K562 (cell line): ENCODE results near the gene MBNL2. TPM values are rescaled to one million over a fixed set of nuclear protein-coding genes. Genes with fewer than 3 reads are reported as not detected.

Experiments
- ATAC-seq: fragments of 200-7000 bp; cut with Tn5 transposase; 3 replicates; pipeline ENCODE4 v1.9.1; 2020; ENCODE audit warnings: moderate library complexity
- BruUV-seq: library from RNA; stranded (reverse); fragments of 400-500 nt; replicated peaks from 2 replicates; lab custom pipeline; 2021; lab: Mats Ljungman, UMichigan
- CTCF ChIA-PET: fragments of 300-600 bp; formaldehyde crosslinking; extraction: SDS; loops from one replicate; lab custom pipeline; 2021; ENCODE audit warnings: low intra/inter-chr PET ratio; lab: Yijun Ruan, JAX
- POLR2A ChIA-PET: fragments of 300-600, 350-650 bp; sonication (Branson Sonifier 250); formaldehyde crosslinking; extraction: SDS; loops from one replicate; lab custom pipeline; 2021; ENCODE audit warnings: antibody characterized with exemption, inconsistent platforms; lab: Yijun Ruan, JAX
- DNase-seq, 4 experiments: peaks; one replicate each; pipeline versions ENCODE4 v3.0.0 to v3.0.0-alpha.2; 2011 to 2018; ENCODE audit warnings: low spot score in 3 of 4, mixed read lengths in 3 of 4; ENCODE audit errors: extremely low read depth in 1 of 4
- FAIRE-seq: peaks from 2 replicates; lab custom pipeline; 2011; peaks lifted over from hg19 to GRCh38; lab: Jason Lieb, UNC
- H2AFZ ChIP-seq: 2 replicates; pipeline ENCODE4 v1.6.0; 2011; ENCODE audit warnings: low read depth, low read length, control low read depth, inconsistent platforms
- H3K27ac ChIP-seq: fragments of 200-600 bp; 3 replicates; pipeline ENCODE4 v1.8.0; 2011; ENCODE audit warnings: low read depth, mild to moderate bottlenecking, control low read depth, inconsistent platforms, low read length, moderate library complexity, mixed read lengths; ENCODE audit errors: extremely low read depth
- H3K27me3 ChIP-seq, 2 experiments: fragments of 300-600 bp in 1 of 2; 2 replicates in 1 of 2; 3 replicates in 1 of 2; pipeline versions ENCODE4 v1.6.0 to v1.8.0; 2011; ENCODE audit warnings: inconsistent platforms in 2 of 2, low read length in 2 of 2, mild to moderate bottlenecking in 1 of 2, mixed read lengths in 1 of 2, moderate library complexity in 1 of 2; ENCODE audit not compliant: control insufficient read depth in 2 of 2, insufficient read depth in 2 of 2
- H3K36me3 ChIP-seq: fragments of 300-600 bp; 3 replicates; pipeline ENCODE4 v1.8.0; 2011; ENCODE audit warnings: mild to moderate bottlenecking, low read length, inconsistent platforms; ENCODE audit not compliant: control insufficient read depth, insufficient read depth
- H3K4me1 ChIP-seq, 2 experiments: fragments of 200-600 bp in 1 of 2; replicated peaks in 1 of 2; 2 replicates in 1 of 2; 3 replicates in 1 of 2; pipeline versions ENCODE4 v1.5.1 to v1.8.0; 2011; ENCODE audit warnings: inconsistent platforms in 2 of 2, low read length in 2 of 2, mild to moderate bottlenecking in 1 of 2, mixed read lengths in 1 of 2, moderate library complexity in 1 of 2; ENCODE audit not compliant: control insufficient read depth in 2 of 2, insufficient read depth in 2 of 2
- H3K4me2 ChIP-seq: 2 replicates; pipeline ENCODE4 v1.6.1; 2011; ENCODE audit warnings: low read length, control low read depth, inconsistent platforms, mixed read lengths; ENCODE audit not compliant: insufficient read depth
- H3K4me3 ChIP-seq: fragments of 200-600 bp; sonication (generic), shearing (Covaris generic); 2 replicates; pipeline ENCODE4 v1.5.1; 2016; ENCODE audit warnings: control low read depth, inconsistent platforms
- H3K79me2 ChIP-seq: fragments of 200-600 bp; 3 replicates; pipeline ENCODE4 v1.8.0; 2011; ENCODE audit warnings: low read length, inconsistent platforms; ENCODE audit not compliant: control insufficient read depth, insufficient read depth
- H3K9ac ChIP-seq, 2 experiments: 2 replicates each; pipeline versions ENCODE4 v1.6.0 to v1.6.1; 2011; ENCODE audit warnings: low read depth in 2 of 2, low read length in 2 of 2, control low read depth in 1 of 2, inconsistent platforms in 1 of 2, mild to moderate bottlenecking in 1 of 2, mixed read lengths in 1 of 2; ENCODE audit not compliant: insufficient read depth in 1 of 2
- H3K9me1 ChIP-seq: one replicate; pipeline ENCODE4 v1.6.0; 2011; ENCODE audit warnings: inconsistent platforms, mild to moderate bottlenecking, low read length, moderate library complexity; ENCODE audit not compliant: control insufficient read depth, insufficient read depth
- H3K9me3 ChIP-seq: replicated peaks from 2 replicates; pipeline ENCODE4 v1.5.1; 2011; ENCODE audit warnings: low read depth, low read length, inconsistent platforms; ENCODE audit not compliant: control insufficient read depth, insufficient read depth
- H4K20me1 ChIP-seq: replicated peaks from 2 replicates; pipeline ENCODE4 v1.6.1; 2011; ENCODE audit warnings: low read length, inconsistent platforms, mixed read lengths; ENCODE audit not compliant: control insufficient read depth, insufficient read depth
- ETS2 ChIP-seq: IDR thresholded peaks from 2 replicates; pipeline ENCODE4 v1.6.1; 2016; ENCODE audit warnings: borderline replicate concordance, missing genetic modification characterization, mild to moderate bottlenecking, moderate library complexity, missing compliant biosample characterization; ENCODE audit not compliant: poor library complexity, severe bottlenecking
- EZH2 ChIP-seq: IDR thresholded peaks from 2 replicates; pipeline ENCODE4 v1.6.1; 2012; ENCODE audit warnings: low read depth, mild to moderate bottlenecking, inconsistent platforms, low read length, borderline replicate concordance
- FOS ChIP-seq: IDR thresholded peaks from 3 replicates; pipeline ENCODE4 v1.6.1; 2011; ENCODE audit not compliant: insufficient read length; ENCODE audit errors: extremely low read depth
- FOXA3 ChIP-seq, 2 experiments: fragments of 450-650 bp in 1 of 2; sonication (generic) in 1 of 2; formaldehyde crosslinking; IDR thresholded peaks in 1 of 2; conservative IDR thresholded peaks in 1 of 2; 2 replicates each; pipeline versions ENCODE4 v1.4.0 to v1.8.0; 2020 to 2022; ENCODE audit warnings: mild to moderate bottlenecking in 2 of 2, missing genetic modification reagents in 1 of 2
- HDAC8 ChIP-seq: fragments of 450-650 bp; IDR thresholded peaks from 2 replicates; pipeline ENCODE4 v1.6.1; 2016; ENCODE audit warnings: mild to moderate bottlenecking, missing genetic modification characterization, moderate library complexity, missing compliant biosample characterization
- HNRNPLL ChIP-seq: fragments of 200-400 bp; formaldehyde crosslinking; IDR thresholded peaks from 2 replicates; pipeline ENCODE4 v1.6.1; 2017; ENCODE audit warnings: low read length, low read depth, mild to moderate bottlenecking; ENCODE audit not compliant: poor library complexity, severe bottlenecking
- KDM1A ChIP-seq, 2 experiments: fragments of 450-650 bp; IDR thresholded peaks; 2 replicates each; pipeline ENCODE4 v1.6.1; 2016; ENCODE audit warnings: mild to moderate bottlenecking in 2 of 2
- MCM3 ChIP-seq: fragments of 450-650 bp; IDR thresholded peaks from 2 replicates; pipeline ENCODE4 v1.6.1; 2016
- MTA3 ChIP-seq: fragments of 450-650 bp; formaldehyde crosslinking; IDR thresholded peaks from 2 replicates; pipeline ENCODE4 v1.6.1; 2017; ENCODE audit warnings: mild to moderate bottlenecking, borderline replicate concordance
- PYGO2 ChIP-seq: fragments of 450-650 bp; IDR thresholded peaks from 2 replicates; pipeline ENCODE4 v1.6.1; 2016; ENCODE audit warnings: mild to moderate bottlenecking, missing genetic modification characterization, moderate library complexity, missing compliant biosample characterization
- RBBP5 ChIP-seq: fragments of 200-600 bp; sonication (generic); IDR thresholded peaks from 2 replicates; pipeline ENCODE4 v1.6.1; 2012; ENCODE audit warnings: borderline replicate concordance, mild to moderate bottlenecking, low read length, control low read depth, inconsistent platforms; ENCODE audit not compliant: insufficient read depth, poor library complexity, severe bottlenecking
- ZNF445 ChIP-seq: fragments of 250-450 bp; sonication (Bioruptor Pico); IDR thresholded peaks from 2 replicates; pipeline ENCODE4 v1.4.0; 2020; ENCODE audit warnings: low read depth, mild to moderate bottlenecking, moderate library complexity
- ZNF668 ChIP-seq: fragments of 250-450 bp; sonication (Bioruptor Pico); IDR thresholded peaks from 2 replicates; pipeline ENCODE4 v1.8.0; 2022; ENCODE audit warnings: mild to moderate bottlenecking, inconsistent platforms
- ZNF696 ChIP-seq: fragments of 250-450 bp; sonication (Bioruptor Pico); conservative IDR thresholded peaks from 2 replicates; pipeline ENCODE4 v1.4.0; 2020; ENCODE audit warnings: mild to moderate bottlenecking, moderate library complexity
- ZNF707 ChIP-seq: fragments of 250-450 bp; sonication (Bioruptor Pico); conservative IDR thresholded peaks from 2 replicates; pipeline ENCODE4 v1.8.0; 2022; ENCODE audit warnings: inconsistent platforms, mild to moderate bottlenecking, moderate library complexity
- in situ Hi-C: fragments of 300-500 bp; cut with MboI; formaldehyde crosslinking; loops from 4 replicates; pipeline ENCODE4 v1.15.0; 2018; ENCODE audit warnings: inconsistent platforms, mixed read lengths
- intact Hi-C: fragments of 100-400 bp; cut with micrococcal nuclease; formaldehyde crosslinking; loops from 2 replicates; pipeline ENCODE4 v1.14.2; 2022
- polyA plus RNA-seq, 8 experiments: library from polyadenylated mRNA; depleted of rRNA in 4 of 8; stranded (reverse) in 5 of 8; unstranded in 3 of 8; fragments of >200 nt; fragmentation: Nextera tagmentation in 2 of 8; fragmentation: Illumina TruSeq in 1 of 8; extraction: Ambion mirVana in 2 of 8; extraction: Trizol in 1 of 8; gene quantifications; 2 replicates each; pipeline versions ENCODE4 v1.2.1 to v1.2.3, GENCODE V29; 2011 to 2014; ENCODE audit warnings: inconsistent platforms in 1 of 8, missing spikeins in 1 of 8
- total RNA-seq, 7 experiments: library from RNA; depleted of rRNA in 6 of 7; stranded (reverse); fragments of >200 nt in 6 of 7; fragmentation: Illumina TruSeq in 2 of 7; extraction: Trizol in 2 of 7; gene quantifications; 2 replicates each; pipeline versions ENCODE4 v1.2.1 to v1.2.3, GENCODE V29; 2011 to 2021; ENCODE audit warnings: low replicate concordance in 1 of 7
- TF ChIP-seq, protein P1 (sequence below): fragments of 450-650 bp; formaldehyde crosslinking; conservative IDR thresholded peaks from 2 replicates; pipeline ENCODE4 v1.4.0; 2022; ENCODE audit warnings: mild to moderate bottlenecking, missing genetic modification characterization
- TF ChIP-seq, protein P2 (sequence below): fragments of 250-450 bp; sonication (Bioruptor Pico); IDR thresholded peaks from 2 replicates; pipeline ENCODE4 v1.4.0; 2020; ENCODE audit warnings: mild to moderate bottlenecking

Gene MBNL2
- total and polyA plus RNA-seq, 9 of the 15 experiments (the other 6 are each of a cell fraction or from before 2014, with no cell fraction given): 7.0 to 24.8 (median 13.8) TPM

- no peak for TF ChIP-seq EZH2
- no peak for TF ChIP-seq ETS2 (tag)
Observed at GRCh38 chr13:97384371-97384770, 162.2 kb downstream of the MBNL2 start (continued).

DNA sequence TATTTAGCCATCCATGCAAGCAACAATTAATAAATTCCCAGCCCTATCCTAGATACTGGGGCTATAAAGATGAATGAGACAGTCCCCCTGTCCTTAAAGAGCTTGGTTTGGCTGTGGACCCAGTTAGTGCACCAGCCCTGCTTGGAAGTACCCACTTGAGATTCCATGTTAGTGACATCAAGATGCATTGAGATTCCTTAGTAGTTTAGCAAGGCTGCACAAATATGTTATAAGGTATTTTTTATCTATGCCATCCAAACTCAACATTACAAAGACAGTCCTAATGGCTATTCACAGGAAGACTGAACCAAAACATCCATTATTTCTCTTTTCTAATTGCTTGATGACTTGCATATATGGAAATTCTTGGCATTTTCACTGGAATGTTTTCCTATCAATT lies 163.0 kb downstream of the MBNL2 start:
- H3K4me1 ChIP-seq: no peaks in the 10 kb centered on the region
- H3K79me2 ChIP-seq: no peaks in the 10 kb centered on the region; the same call in 2 of the 3 replicates
- no peaks in the 10 kb centered on the region for H3K9me3 ChIP-seq
- in situ Hi-C loops: no loop called here
- H3K36me3 ChIP-seq: peaks cover 3% of the 10 kb centered on the region; the same call in 1 of the 3 replicates
- POLR2A ChIA-PET: interaction anchor here (0.7 to 1.0 kb wide), 2 partner anchors 27 to 188 kb away, joined by 3 read pairs; no protein-coding TSS in a partner anchor
- H3K27ac ChIP-seq: no peak overlapping the region
- no peak overlapping the region for H3K4me3 ChIP-seq
- DNase-seq: no peak
- no peak for TF ChIP-seq FOXA3 (CRISPR knock-in tag; conservative IDR thresholded peaks at IDR 0.05 in 1 of 2, IDR thresholded peaks at IDR 0.05 in 1 of 2)
- TF ChIP-seq, protein P1, sequence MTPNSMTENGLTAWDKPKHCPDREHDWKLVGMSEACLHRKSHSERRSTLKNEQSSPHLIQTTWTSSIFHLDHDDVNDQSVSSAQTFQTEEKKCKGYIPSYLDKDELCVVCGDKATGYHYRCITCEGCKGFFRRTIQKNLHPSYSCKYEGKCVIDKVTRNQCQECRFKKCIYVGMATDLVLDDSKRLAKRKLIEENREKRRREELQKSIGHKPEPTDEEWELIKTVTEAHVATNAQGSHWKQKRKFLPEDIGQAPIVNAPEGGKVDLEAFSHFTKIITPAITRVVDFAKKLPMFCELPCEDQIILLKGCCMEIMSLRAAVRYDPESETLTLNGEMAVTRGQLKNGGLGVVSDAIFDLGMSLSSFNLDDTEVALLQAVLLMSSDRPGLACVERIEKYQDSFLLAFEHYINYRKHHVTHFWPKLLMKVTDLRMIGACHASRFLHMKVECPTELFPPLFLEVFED: no peak
- no peak for TF ChIP-seq ZNF668 (CRISPR knock-in tag)
- no peak for TF ChIP-seq HNRNPLL
- TF ChIP-seq RBBP5: no peak
- TF ChIP-seq ZNF696 (CRISPR knock-in tag): no peak
- TF ChIP-seq, protein P2, sequence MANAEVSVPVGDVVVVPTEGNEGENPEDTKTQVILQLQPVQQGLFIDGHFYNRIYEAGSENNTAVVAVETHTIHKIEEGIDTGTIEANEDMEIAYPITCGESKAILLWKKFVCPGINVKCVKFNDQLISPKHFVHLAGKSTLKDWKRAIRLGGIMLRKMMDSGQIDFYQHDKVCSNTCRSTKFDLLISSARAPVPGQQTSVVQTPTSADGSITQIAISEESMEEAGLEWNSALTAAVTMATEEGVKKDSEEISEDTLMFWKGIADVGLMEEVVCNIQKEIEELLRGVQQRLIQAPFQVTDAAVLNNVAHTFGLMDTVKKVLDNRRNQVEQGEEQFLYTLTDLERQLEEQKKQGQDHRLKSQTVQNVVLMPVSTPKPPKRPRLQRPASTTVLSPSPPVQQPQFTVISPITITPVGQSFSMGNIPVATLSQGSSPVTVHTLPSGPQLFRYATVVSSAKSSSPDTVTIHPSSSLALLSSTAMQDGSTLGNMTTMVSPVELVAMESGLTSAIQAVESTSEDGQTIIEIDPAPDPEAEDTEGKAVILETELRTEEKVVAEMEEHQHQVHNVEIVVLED (CRISPR knock-in tag): no peak
- no peak for TF ChIP-seq ZNF707 (CRISPR knock-in tag)
- TF ChIP-seq ZNF445 (CRISPR knock-in tag): no peak
- TF ChIP-seq MTA3: no peak
- no peak for TF ChIP-seq FOS
- no peak for TF ChIP-seq KDM1A (IDR thresholded peaks at IDR 0.05)
- no peak for TF ChIP-seq PYGO2 (tag)
- TF ChIP-seq MCM3: no peak
- no peak for TF ChIP-seq HDAC8 (tag)
- no peak for FAIRE-seq
- no peaks in the 10 kb centered on the region for H3K27me3 ChIP-seq
- no peak overlapping the region for H2AFZ ChIP-seq
- H4K20me1 ChIP-seq: no peaks in the 10 kb centered on the region
- intact Hi-C loops: no loop called here
- no peak for ATAC-seq
- H3K4me2 ChIP-seq: no peak overlapping the region
- no TSS peak for BruUV-seq
- CTCF ChIA-PET: no interaction called here
- no peaks in the 10 kb centered on the region for H3K9me1 ChIP-seq
- no peak overlapping the region for H3K9ac ChIP-seq
